GM12873 (cell line): ENCODE data around the gene RAB26.

Experiments
- CTCF ChIP-seq: IDR thresholded peaks from 2 replicates; pipeline ENCODE4 v1.5.1; 2012; ENCODE audit warnings: low read depth, mild to moderate bottlenecking, moderate library complexity, low read length, control low read depth; ENCODE audit not compliant: insufficient read depth; ENCODE audit errors: missing control alignments

Gene RAB26

GRCh38 chr16:2142942-2143877 lies 5.2 kb upstream of the RAB26 start:
- TF ChIP-seq CTCF = no peak

- TF ChIP-seq CTCF = no peak
These were observed 4.4 kb upstream of the RAB26 start for GRCh38 chr16:2143878-2144485.

- no peak for TF ChIP-seq CTCF
These were observed 2.6 kb upstream of the RAB26 start for GRCh38 chr16:2145843-2146242.

GRCh38 chr16:2147378-2147777 lies 1.0 kb upstream of the RAB26 start:
- no peak for TF ChIP-seq CTCF

GRCh38 chr16:2148714-2149629 lies 547 bp downstream of the RAB26 start:
- peak; percentile 7 for TF ChIP-seq CTCF

- TF ChIP-seq CTCF = no peak
These were observed 1.4 kb downstream of the RAB26 start for GRCh38 chr16:2149630-2150417.
